CD4-positive, alpha-beta T cell treated with Interleukin-15 for 1 hour (primary cell): ENCODE data around the gene SHISA7.
A peak's percentile ranks its signal among the peaks of the same experiment; 100 is the strongest.

ENCODE experiments used
- DNase-seq: peaks from one replicate; pipeline ENCODE4 v3.0.0-alpha.2; 2020

SHISA7 gene

DNA sequence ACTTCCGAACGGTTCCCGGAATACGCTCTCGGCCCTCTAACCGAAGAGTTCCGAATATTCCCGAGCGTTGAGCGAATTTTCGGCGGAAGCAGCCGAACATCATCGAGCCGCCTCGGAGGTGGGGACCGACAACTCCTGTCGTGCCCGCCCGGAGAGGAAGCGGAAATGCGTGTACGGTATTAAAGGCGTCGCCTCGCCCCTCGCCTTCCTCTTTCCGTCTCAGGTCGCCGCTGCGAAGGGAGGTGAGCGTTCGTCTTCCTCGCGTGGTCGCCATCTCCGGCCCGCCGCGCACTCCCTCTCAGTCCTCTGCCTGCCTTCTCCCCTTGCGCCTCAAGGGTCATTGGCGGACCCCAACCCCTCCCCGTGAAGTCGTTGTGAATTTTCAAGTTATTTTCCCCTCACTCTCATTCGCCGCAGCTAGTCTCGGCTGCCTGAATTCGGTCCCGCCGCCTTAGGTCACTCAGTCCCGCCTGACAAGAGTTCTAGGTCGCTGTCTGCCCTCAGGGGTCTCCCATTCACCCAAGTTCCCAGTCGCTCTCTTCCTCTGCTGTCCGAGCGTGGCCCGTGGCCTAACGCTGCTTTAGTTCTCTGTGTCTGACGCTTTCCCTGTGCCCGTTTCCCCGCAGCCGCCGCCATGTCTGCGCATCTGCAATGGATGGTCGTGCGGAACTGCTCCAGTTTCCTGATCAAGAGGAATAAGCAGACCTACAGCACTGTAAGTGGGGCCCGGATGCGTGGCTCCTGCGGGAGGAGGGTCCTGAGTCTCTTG, 57.2 kb downstream of the SHISA7 start, which contains the start of gene RPL28:
RPL28 (plus strand) TSS at position 209 of the 769 bp plus-strand sequence; CDS start at position 635, 426 bp downstream.
- peak; percentile 99 for DNase-seq

- DNase-seq = peak; percentile 95
Observed at GRCh38 chr19:55384920-55385723, 58.0 kb downstream of the SHISA7 start.

DNA sequence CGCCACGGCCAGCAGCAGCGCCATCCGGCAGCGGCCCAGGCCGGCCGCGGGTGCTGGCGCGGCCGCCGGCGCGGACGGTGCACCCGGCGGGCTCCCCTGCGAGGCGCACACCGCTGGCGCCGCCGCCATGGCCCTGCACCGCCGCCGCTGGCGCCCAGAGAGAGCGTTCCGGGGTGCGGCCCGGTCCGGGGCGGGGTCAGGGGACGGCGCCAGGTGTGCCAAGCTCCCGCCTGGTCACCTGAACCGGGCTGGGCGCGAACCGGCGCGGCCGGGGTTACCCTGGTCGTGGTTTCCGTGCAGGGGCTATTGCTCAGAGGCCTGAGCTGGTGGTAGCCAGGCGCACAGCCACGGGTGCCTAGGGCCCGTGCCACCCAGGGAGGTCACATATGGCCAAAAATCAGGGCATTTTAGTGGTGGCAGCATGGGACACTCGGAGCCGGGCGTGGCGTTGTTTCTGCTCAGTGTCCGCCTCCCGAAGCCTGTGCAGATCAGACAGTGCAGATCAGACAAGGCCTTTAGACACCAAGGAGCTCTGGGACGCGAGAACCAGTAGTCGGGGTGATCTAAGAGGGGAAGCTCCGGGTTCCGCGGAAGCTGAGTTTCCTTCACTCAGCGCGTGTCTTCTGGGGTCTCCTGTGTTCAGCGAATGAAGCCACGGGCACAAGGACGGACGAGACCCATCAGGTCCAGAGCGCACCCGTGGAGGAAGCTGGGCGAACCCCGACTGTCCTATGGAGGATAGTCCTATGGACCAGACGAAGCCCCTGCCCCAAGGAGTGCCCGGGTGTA, 58.8 kb downstream of the SHISA7 start, which contains the start of gene TMEM238:
TMEM238 (minus strand) TSS at position 162 of the 789 bp plus-strand sequence; CDS start at position 129, 33 bp downstream.
- no peak for DNase-seq

DNA sequence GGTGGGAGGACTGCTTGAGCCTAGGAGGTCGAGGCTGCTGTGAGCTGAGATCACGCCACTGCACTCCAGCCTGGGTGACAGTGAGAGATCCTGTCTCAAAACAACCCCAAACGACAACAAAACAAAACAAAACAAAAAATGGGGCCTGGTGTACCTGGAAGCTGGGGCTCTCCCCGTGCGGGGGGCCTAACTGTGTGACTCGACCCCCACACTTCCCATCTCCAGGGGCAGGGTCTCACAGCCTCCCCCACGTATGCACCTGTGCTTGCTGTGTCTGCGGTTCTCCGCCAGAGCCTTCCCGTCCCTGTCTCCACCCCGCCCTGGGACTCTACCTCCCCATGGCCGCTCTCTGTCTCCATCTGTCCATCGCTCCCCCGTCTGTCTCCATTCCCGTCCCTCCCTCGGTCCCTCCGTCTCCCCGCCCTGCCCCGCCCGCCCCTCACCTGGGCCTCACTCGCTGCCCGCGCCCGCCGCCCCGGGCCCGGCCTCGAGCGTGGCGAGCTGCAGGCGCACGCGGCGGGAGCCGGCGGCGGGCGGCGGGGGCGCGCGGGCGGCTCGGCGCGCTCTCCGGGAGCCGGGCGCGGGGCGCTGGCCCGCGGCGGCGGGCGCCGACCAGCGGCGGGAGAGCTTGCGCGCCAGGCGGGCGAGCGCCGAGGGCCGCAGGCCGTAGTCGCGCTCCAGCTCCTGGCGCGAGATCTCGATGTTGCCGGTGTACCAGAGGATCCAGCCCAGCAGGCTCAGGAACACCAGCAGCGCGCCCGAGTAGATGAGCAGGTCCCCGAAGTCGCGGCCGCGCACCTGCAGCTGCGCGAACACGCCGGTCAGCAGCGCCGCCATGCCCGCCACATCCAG, 59.6 kb downstream of the SHISA7 start:
- DNase-seq = peak; percentile 41

GRCh38 chr19:55382522-55383054, 60.5 kb downstream of the SHISA7 start:
- no peak for DNase-seq

DNA sequence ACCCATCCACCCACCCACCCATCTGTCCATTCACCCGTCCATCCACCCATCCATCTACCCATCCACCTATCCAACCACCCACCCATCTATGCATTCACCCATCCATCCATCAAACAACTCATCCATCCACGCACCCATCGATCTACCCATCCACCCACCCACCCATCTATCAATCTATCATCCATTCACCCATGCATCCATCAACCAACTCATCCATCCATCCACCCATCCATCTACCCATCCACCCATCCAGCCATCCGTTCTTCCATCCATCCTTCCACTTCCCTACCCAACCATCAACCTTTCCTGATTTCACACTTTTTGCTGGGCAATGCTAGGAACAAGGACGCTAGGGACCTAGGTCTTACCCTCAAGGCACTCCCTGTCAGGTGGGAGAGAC, 61.1 kb downstream of the SHISA7 start:
- DNase-seq = no peak

GRCh38 chr19:55379174-55379573, 63.9 kb downstream of the SHISA7 start:
- no peak for DNase-seq
